Right hindlimb (tissue), 1 donor: ENCODE data around the gene CRYZ.

Experiments used
- DNase-seq: peaks from one replicate; pipeline ENCODE4 v3.0.0-alpha.2; 2018

The CRYZ gene

DNA sequence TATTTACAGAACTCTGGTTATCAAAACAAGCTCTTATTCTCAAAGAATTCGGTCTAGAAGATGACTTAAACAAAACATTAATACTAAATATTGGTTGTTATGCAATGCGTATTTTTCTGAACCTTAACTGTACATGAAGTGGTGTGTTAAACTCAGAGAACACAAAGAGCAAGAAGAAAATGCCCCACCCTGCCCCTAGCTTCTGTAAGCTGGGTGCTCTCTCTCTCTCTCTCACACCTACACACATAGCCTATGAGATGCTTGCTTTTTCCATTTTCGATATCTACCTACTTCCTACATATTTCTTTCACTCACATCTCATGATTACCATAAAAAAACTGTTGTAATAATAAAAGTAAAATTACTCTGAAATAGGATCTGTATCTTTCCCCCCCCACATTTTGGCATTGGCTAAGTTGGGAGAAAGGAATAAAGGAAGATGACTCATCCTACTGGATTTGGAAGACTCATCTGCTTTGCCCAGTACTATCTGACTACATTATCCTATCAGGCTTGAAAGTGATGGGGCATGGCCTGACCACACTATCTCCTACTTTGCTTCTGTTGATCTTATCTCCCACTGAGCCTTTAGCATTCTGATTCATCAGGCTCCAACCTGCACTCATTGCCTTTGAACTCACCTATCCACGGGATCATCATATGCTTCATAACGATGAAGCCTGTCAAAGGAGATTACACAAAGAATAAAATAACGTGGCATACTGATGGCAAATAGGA lies 2.9 kb downstream of the CRYZ start:
- DNase-seq, result no peak

GRCh38 chr1:74728736-74729135 lies 4.1 kb downstream of the CRYZ start:
- DNase-seq, result no peak

DNA sequence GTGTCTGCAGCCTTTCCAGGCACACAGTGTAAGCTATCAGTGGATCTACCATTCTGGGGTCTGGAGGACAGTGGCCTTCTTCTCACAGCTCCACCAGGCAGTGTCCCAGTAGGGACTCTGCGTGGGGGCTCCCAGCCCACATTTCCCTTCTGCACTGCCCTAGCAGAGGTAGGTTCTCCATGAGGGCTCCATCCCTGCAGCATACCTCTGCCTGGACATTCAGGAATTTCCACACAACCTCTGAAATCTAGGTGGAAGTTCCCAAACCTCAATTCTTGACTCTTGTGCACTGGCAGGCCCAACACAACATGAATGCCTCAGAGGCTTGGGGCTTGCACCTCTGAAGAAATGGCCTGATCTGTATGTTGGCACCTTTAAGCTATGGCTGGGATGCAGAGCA lies 6.8 kb downstream of the CRYZ start:
- DNase-seq, result no peak

DNA sequence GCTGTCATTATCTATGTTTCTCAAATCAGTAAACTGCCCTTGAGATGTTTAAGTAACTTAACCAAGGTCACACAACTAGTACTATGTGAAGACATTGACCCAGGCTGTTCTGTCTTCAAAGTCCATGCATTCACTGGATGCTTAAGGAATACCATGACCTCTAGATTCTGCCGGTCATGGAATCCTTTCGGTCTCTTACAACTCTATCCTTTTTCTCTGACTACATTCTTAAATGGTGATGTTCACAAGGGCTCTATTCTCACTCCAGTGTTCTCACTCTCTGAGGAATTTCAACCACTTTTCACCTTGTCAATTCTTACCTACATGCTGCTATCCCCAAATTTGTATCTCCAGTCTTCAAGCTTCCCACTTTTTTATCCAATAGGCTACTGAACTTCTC lies 15.2 kb downstream of the CRYZ start:
- DNase-seq, result no peak

GRCh38 chr1:74716822-74717221 lies 16.0 kb downstream of the CRYZ start:
- DNase-seq, result no peak

- DNase-seq, result no peak
These were observed 17.0 kb downstream of the CRYZ start for GRCh38 chr1:74715806-74716205.

GRCh38 chr1:74715236-74715502 lies 17.7 kb downstream of the CRYZ start:
- no peak for DNase-seq

GRCh38 chr1:74714429-74715235 lies 18.2 kb downstream of the CRYZ start:
- no peak for DNase-seq

DNA sequence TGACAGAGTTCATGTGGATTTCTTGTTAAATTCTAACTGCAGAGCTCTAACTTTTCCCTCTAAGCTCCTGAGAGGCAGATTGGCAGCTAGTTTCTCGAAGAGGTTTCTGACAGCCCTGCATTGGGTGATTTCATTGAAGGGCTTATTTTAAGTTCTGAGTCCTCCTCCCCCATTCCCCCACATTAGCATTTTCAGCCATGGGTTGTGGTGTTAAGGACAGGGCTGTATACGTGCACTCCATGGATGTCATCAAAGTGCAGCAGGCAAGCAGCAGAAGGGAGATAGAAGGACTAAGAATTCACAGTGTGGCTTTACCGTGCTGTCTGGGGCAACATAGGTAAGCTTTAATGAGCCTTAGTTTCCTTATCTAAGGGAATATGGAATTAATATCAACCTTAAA lies 19.0 kb downstream of the CRYZ start:
- DNase-seq, result no peak

GRCh38 chr1:74712881-74713280 lies 20.0 kb downstream of the CRYZ start:
- DNase-seq, result no peak

DNA sequence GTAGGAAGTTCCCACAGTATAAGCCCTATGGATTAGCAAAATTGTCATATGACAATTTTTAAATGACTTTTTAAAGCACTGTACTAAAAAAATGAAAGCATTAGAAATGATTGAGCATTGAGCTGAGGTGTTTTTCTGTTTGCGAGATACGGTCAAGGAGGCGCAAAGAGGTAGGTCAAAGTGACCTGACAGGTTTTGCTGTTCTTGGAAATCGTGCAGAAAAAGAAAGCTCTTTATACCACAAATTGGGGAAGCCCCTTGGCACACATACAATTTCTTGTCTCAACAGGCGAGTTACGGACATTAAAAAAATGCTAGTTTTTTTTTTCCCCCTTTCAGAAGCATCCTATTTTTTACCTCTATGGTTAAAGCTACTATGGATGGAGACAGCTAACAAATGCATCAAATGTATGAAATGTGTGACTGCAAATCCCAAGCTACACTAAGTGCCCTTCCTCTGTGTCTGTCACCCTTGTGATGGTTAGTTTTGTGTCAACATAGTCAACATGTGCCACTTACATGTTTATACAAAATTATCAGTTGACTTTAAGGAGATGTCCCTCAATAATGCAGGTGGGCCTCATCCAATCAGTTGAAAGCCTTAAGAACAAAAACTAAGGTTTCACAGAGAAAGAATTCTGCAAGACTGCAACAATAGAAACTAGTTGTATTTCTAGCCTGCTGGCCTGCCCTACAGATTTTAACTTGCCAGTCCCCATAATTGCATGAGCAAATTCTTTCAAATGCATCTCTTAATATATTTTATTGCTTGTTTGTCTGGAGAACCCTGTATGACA lies 29.3 kb downstream of the CRYZ start:
- no peak for DNase-seq

DNA sequence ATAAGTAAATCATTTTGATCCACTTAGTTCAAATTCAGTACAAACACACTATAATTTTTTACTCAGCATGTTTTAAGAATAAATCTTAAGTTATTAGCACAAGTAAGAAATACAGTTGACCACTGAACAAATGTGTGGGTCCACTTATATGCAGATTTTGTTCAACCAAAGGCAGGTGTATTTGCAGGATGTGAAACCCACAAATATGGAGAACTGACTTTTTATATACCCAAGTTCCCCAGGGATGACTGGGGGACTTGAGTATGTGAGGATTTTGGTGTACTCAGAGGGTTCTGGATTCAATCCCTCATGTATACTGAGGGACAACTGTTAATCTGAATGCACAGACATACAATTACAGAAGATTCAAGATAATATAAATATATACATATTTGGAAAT lies 33.5 kb downstream of the CRYZ start:
- no peak for DNase-seq

GRCh38 chr1:74697832-74698231 lies 35.0 kb downstream of the CRYZ start:
- DNase-seq, result no peak

- DNase-seq, result no peak
These were observed 39.4 kb downstream of the CRYZ start for GRCh38 chr1:74693473-74693872.

GRCh38 chr1:74690909-74691308 lies 41.9 kb downstream of the CRYZ start:
- DNase-seq, result no peak

DNA sequence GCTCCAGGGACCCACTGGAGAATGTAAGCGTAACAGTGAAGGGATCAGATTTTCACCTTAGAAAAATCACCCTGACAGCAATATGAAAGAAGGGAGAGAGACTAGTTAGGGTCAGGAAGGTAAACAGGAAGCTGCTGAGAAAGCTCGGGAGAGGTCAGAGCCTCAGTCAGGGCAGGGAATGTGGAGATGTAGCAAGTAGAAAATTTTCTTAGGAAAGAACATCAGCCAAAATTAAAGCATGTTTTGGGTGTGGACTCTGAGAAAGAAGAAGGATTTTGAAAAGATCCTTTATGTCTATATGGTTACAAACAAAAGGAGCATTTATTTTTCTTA lies 42.5 kb downstream of the CRYZ start:
- DNase-seq, result no peak

DNA sequence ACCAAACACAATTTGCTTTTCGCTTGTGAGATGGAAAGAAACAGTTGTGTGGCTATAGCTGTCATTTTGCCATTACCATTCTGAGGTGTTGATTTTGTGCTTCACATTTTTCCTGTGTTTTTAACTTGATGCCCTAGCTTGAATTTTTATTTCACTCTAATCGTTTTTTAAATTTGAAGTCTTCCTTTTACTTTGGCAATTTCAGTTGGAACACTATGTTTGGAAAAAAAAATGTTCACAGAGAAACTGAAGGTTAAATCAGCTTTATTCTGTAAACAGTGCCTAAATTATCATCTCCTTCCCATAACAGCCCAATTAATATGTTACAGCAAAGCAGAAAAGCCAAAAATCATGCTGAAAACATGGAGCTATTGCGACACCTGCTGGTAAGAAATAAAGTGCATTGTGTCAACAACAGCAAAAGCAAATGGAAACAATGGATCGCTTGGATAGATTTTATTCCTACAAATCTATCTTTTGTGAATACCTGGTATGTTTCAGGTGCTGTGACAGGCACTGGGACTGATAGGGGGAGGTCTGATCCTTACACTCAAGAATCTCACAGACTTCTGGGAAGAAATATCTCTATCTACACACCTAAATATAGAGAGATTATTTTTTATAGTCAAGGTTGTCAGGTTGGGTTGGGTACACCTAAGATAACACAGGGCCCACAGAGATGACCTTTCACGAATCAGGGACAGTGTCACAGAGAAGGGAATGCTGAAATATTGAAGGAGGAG lies 43.1 kb downstream of the CRYZ start:
- DNase-seq, result peak; percentile 49

- DNase-seq, result no peak
These were observed 45.9 kb downstream of the CRYZ start for GRCh38 chr1:74686928-74687327.

DNA sequence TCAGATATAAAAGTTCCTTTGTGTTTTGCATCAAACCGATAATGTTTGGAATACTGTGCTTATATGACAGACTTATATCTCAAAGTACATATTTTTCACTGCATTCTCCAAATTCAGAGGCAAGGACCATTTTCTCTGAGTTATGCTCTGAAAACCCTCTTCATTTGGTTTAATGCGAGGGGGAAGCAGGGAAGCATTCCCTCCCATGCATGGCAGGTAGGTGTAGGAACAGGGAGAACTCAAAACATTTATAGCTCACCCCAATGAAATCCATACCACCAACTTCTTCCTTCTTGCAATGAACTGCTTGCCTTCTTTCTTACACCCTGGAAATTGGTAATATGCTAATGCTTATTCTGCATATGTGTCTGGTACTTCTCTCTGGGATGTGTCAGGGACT lies 48.5 kb downstream of the CRYZ start:
- DNase-seq, result no peak

DNA sequence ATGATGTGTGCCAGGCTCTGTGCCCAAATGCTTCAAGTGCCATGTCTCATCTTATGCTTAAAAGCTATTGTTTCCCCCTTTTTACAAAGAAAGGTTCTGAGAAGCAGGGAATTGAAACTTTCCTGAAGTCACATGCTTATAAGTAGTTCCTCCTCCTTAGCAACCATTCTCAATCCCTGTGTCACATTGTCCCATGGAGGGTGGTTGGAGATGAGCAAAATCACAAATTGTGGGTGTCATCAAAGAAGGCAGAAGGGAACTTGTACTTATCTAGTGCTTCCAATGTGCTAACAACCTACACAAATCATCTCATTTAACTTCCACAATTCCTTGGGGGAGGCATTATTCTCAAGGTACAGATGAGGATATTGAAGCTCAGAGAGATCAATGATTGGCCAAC lies 49.2 kb downstream of the CRYZ start:
- no peak for DNase-seq

- no peak for DNase-seq
These were observed 51.0 kb downstream of the CRYZ start for GRCh38 chr1:74681851-74682250.

DNA sequence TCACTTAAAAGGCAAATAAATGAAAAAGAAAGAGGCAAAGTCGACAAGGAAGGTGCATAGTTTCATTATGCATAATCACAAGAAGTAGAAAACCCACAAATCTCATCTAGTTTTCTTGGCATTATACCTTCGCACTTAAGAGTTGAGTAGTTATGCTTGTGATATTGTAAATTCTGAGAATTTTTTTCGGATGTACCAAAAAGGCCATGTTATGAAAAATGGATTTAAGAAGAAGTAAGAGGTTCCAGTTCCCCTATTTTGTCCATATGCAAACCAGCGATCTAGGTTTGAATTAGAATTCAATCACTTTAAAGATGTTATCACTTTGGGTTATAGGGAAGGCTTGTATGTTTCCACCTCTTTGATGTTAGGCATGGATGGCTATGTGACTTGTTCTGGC lies 51.4 kb downstream of the CRYZ start:
- no peak for DNase-seq

GRCh38 chr1:74681001-74681400 lies 51.8 kb downstream of the CRYZ start:
- no peak for DNase-seq
